Measurements from ENCODE around the gene SPTLC2.

The SPTLC2 gene

GRCh38 chr14:77467801-77468200, 148.6 kb downstream of the SPTLC2 start:
- no peak for DNase-seq (ENCODE audit: low spot score)

GRCh38 chr14:77459072-77459723, 157.2 kb downstream of the SPTLC2 start:
- peak; percentile 64 for DNase-seq (ENCODE audit: low spot score)

GRCh38 chr14:77458249-77458950, 158.0 kb downstream of the SPTLC2 start:
- peak; percentile 13 for DNase-seq (ENCODE audit: low spot score)

- DNase-seq (ENCODE audit: low spot score): peak; percentile 96
These were observed 158.8 kb downstream of the SPTLC2 start, which contains the start of the genes AHSA1 and VIPAS39 for GRCh38 chr14:77457522-77458248. AHSA1 (plus strand) TSS chr14:77458093; CDS start chr14:77458190, 97 bp downstream. VIPAS39 (minus strand) TSS chr14:77457601; CDS start chr14:77454102, 3,499 bp downstream.

GRCh38 chr14:77457115-77457521, 159.3 kb downstream of the SPTLC2 start:
- no peak for DNase-seq (ENCODE audit: low spot score)

Data from CD4-positive, alpha-beta T cell treated with Interleukin-2 at 100 ng/mL for 4 hours (primary cell).